NCI-H146 treated with DMSO at 0.1 percent for 48 hours (cell line): ENCODE data around the gene FCRL1.

Experiments
- DNase-seq: peaks from one replicate; lab custom pipeline; 2025; ENCODE audit not compliant: unreplicated experiment; lab: John Stamatoyannopoulos, UW

FCRL1 gene

GRCh38 chr1:157803851-157804250 lies 16.1 kb downstream of the FCRL1 start:
- DNase-seq = no peak

DNA sequence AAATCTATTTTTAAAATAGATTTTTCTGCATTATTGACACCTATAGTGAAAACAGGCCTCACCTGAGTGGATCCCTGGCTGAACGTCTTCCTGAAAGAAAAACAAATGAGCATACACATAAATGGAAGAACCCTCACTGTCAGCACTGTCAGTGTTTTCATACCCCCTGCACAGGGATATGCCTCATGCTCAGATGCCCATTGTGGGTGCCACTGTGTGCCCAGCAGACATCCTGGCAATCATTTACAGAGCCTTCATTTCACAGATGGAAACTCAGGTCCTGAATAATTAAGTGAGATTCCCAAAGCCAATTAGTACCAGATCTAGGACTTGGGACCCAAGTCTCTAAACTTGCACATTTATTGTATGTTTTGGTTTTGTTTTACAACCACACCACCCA lies 19.9 kb downstream of the FCRL1 start:
- no peak for DNase-seq

- no peak for DNase-seq
These were observed 21.7 kb downstream of the FCRL1 start for GRCh38 chr1:157798211-157798610.

DNA sequence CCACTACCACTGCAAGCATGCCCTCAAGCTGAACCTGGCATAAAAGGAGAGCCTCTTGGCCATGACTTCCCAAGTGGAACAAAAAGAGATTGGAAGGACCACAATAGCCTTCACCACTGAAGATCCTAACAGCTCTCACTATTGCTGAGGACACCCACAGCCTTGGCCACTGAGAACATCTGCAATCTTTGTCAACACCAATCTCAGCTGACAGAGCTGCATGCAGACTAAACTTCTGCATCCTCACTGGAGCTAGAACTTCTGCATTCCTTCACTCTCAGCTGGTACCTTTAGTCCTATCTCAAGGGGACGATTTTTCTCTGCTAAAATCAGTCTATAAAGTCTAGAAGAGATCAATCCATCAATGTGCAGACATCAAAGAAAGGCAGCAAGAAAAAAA lies 34.7 kb downstream of the FCRL1 start:
- DNase-seq = no peak

DNA sequence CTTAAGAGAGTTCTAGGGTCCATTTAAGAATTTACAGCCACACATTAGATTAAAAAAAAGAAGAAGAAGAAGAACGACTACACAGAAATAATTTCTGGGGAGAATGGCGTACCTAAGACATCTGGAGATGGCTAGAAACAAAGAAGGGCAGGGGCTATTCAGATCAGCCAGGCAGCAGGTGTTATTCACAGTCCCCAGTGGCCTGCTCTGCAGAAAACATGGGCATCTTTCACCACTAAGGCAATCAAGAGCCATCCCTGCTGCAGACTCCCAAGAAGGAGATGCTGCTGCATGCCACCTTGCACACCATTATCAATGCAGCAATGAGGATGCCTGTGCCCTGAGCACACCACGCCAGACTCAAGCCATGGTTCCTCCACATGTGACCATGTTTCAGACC lies 35.1 kb downstream of the FCRL1 start:
- no peak for DNase-seq

DNA sequence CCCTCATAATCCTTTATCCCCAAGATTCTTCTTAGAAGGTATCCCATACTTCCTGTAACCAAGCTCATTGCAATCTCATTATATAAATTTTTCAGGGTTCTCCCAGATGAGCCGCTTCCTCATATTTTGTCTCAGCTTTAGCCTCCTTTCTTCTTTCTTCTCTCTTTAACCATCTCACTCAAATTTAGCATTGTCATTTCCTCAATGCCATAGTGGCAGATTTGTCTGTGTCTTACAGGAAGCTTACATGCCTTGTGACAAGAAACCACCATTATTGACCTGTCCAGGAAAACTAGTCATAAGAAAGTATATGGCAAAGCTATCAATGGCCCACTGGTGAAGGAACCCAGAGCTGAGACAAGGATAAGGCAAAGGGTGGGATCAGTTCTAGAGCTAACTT lies 37.0 kb downstream of the FCRL1 start:
- DNase-seq = no peak

GRCh38 chr1:157781048-157781447 lies 38.9 kb downstream of the FCRL1 start:
- no peak for DNase-seq

DNA sequence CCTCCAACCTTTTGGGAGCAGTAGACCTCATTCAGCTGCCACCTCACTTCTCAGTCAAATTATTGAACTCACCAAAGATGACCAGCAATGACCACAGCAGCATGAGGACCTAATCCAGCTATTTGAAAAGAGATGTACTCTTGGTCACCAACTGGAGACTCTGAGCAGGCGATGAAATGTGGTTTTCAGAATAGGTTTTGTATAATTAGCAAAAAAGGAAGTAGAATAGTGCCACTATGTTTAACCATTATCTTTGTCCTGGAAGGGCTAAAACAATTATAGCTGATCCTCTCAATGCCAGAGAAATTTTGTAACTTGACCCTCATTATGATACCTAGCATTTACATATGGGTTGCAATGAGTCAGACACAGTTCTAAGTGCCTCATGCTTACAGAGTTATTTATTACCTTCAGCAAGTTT lies 42.9 kb downstream of the FCRL1 start, which contains the start of gene FCRL2:
TSS of gene FCRL2 (minus strand) at position 162 of the 421 bp plus-strand sequence. CDS start at position 103, 59 bp downstream.
- no peak for DNase-seq

DNA sequence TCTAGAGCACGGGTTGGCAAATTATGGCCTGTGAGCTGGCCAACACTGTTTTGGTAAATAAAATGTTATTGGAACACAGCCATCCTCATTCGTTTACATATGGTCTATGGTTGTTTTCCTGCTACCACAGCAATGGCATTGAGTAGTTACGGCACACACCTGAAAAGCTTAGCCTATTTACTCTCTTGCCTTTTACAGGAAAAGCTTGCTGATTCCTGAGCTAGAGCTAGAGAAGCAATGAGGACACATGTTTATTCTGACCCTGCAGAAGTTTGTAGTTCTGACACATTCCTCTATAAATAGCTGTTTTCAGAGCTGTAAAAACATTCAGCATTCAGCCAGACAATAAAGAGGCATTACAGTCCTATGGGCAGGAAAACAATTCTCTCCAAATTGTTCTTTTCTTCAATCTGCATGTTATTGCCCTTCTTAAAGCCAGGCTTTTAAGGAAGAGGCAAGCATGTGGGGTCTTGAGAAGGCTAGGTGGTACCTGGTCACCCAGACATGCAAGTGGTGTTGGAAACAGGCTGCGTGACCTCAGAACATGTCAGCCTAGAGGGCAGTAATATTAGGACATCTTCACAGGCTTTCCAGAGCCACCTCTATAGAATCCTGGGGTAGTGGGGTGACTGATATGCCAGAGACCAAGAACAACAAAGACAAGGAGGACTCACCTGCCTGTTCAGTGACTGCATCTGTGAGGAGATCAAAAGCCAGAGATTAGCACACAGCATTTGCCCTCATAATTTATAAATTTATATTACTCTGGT lies 44.6 kb downstream of the FCRL1 start:
- DNase-seq = no peak

- no peak for DNase-seq
These were observed 45.5 kb downstream of the FCRL1 start for GRCh38 chr1:157774412-157774811.

DNA sequence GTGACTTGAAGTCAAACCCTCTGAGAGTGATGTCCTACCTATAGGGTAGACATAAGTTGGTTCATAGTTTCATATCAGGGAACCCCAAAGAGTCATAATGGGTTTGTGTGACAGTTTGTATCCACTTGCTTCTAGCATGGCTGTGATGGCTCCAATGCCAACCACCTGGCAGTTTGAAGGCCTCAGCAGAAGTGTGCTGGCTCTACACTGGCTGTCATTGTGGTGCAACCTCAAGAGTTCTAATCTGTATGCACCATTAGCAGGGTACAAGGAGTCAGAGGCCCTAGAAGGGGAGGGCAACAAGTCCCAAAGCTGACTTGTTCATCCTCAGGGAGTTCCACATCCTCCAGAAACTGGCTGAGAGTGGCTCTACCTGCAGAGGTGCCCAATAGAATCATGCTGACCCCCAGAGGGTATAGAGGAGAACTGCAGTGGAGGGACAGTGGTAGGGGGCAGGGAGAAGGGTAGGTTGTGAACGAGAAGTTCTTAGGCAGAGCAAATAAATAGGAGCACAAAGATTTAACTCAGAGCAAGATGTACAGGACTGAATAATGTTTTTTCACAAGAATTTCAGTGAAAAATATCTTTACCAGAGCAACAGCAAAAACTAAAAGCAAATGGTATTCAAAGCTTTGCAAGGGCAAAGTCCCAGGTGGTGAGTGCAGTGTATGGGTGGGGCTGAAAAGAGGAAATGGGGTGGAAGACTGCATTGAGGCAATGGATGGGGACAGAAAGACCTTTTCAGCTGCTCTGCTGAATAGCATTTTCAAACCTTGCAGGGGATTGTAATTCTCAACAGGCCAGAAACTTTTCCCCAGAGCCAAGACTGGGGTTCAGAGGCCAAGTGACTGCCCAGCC lies 46.2 kb downstream of the FCRL1 start:
- DNase-seq = no peak

- DNase-seq = no peak
These were observed 48.1 kb downstream of the FCRL1 start for GRCh38 chr1:157771661-157772425.

DNA sequence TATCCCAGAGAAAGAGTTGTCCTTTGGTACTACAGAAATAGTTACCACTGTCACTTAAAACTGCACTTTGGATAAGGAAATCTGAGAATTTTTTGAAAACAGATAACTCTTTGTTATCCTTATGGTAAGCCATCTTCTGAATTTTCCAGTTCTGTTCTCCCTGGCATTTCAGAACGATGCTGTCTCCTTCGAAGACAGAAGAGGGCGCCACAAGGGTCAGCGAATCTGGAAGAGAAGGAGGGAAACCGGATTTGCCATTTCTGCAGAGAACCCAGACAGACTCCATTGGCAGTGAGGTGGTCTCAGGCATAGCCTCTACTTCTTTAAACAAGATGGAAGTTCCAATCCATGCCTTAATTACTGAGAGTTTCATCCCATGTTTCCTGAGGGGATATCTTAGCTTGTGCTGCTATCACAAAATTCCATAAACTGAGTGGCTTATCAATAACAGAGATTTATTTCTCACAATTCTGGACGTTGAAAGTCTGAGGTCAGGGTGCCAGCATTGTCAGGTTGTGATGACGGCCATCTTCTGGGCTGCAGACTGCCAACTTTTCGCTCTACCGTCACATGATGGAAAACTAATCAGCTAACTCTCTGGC lies 49.4 kb downstream of the FCRL1 start:
- no peak for DNase-seq

- DNase-seq = no peak
These were observed 53.1 kb downstream of the FCRL1 start for GRCh38 chr1:157766792-157767191.

GRCh38 chr1:157758018-157758417 lies 61.9 kb downstream of the FCRL1 start:
- no peak for DNase-seq

DNA sequence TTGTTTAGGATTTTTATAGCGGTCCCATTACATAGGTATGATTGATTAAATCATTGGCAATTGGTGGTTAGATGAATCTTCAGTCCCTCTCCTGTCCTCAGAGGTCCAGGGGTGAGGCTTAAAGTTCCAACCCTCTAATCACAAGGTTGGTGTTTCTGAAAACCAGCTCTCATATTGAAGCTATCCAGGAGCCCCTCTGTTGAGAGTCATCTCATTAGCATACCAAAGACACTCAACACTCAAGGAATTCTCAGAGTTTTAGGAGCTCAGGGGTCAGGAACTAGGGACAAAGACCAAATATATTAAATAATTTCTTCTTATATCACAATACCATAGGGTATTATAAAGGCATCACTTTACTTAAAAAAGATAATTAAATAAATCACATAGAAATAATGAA lies 66.3 kb downstream of the FCRL1 start:
- DNase-seq = no peak

- no peak for DNase-seq
These were observed 68.6 kb downstream of the FCRL1 start for GRCh38 chr1:157751283-157751682.

DNA sequence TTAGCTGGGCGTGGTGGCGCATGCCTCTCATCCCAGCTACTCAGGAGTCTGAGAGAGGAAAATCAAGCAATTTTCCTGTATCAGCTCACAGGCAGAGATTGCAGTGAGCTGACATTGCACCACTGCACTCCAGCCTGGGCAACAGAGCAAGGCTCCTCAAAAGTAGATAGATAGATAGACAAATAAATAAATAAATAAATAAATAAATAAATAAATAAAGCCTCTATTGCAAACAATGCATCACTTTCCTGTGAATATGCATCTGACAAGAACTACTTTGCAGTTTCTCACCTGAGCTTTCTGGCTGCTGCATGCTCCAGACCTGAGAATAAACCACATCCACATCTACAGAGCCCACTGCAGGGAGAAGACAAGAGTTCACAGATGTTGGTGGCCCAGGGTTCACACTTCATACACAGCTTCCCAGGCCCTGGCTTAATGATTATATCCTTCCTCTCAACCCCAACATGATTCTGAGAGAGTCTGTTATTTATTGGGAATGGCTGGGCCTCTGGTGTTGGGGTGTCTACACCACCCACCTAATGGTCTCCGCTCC lies 71.6 kb downstream of the FCRL1 start:
- no peak for DNase-seq
